ENCODE data around the gene SH3BP5L. TPM values are rescaled to one million over a fixed set of nuclear protein-coding genes. Genes with fewer than 3 reads are reported as not detected.
A peak's percentile ranks its signal among the peaks of the same experiment; 100 is the strongest.

The SH3BP5L gene
- total RNA-seq, 4 donors from 2014 or later = 2.6 to 29.8 (median 16.4) TPM

DNA sequence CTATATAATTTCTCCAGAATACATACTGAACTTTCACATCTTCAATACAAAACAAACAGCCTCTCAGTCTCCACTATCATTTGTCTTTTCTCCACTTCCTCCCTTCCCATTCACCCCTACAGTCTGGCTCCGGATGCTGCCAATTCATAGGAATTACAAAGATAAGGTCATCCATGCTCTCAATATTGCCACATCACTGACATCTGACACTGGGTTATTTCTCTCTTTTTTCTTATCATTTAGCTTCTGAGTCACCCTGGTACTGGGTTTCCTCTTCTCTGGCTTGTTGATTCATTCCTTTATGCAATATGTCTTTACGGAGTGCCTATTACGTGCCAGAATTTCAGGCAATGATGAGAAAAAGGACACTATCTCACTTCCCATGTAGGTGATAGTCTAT is 3.1 kb upstream of the SH3BP5L start:
- no peaks in the 10 kb centered on the region for H3K9me3 ChIP-seq
- DNase-seq = no peak
- intact Hi-C loops (cut with DNase I; ENCODE audit: low total_unique reads) = no loop called here

GRCh38 chr1:248825573-248825908 is 174 bp downstream of the SH3BP5L start:
- H3K4me1 ChIP-seq = peaks cover 0 to 24% of the 10 kb centered on the region in 2 donors
- no peaks in the 10 kb centered on the region for H3K9me3 ChIP-seq
- no peak for DNase-seq
- intact Hi-C loops (cut with DNase I; ENCODE audit: low total_unique reads) = no loop called here
- TF ChIP-seq, protein P1, sequence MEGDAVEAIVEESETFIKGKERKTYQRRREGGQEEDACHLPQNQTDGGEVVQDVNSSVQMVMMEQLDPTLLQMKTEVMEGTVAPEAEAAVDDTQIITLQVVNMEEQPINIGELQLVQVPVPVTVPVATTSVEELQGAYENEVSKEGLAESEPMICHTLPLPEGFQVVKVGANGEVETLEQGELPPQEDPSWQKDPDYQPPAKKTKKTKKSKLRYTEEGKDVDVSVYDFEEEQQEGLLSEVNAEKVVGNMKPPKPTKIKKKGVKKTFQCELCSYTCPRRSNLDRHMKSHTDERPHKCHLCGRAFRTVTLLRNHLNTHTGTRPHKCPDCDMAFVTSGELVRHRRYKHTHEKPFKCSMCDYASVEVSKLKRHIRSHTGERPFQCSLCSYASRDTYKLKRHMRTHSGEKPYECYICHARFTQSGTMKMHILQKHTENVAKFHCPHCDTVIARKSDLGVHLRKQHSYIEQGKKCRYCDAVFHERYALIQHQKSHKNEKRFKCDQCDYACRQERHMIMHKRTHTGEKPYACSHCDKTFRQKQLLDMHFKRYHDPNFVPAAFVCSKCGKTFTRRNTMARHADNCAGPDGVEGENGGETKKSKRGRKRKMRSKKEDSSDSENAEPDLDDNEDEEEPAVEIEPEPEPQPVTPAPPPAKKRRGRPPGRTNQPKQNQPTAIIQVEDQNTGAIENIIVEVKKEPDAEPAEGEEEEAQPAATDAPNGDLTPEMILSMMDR (IDR thresholded peaks at IDR 0.05) = no peak
- TF ChIP-seq POLR2A (IDR thresholded peaks at IDR 0.05) = peak in 1 of 2 donors; percentile 25
- no peaks in the 10 kb centered on the region for H3K27me3 ChIP-seq
- peak overlapping the region; percentile 89 to 99 for H3K4me3 ChIP-seq
- H3K27ac ChIP-seq = peak overlapping the region; percentile 93 to 98
- no peaks in the 10 kb centered on the region for H3K36me3 ChIP-seq

More for the DNA sequence above, 3.1 kb upstream of the SH3BP5L start:
- Histone ChIP-seq H3K27me3 (no peaks in the 10 kb centered on the region), H3K4me3 (no peak overlapping the region), H3K4me1 (peaks cover 0 to 14% of the 10 kb centered on the region in 2 donors), H3K27ac (no peak overlapping the region), H3K36me3 (no peaks in the 10 kb centered on the region)
- TF ChIP-seq POLR2A (IDR thresholded peaks at IDR 0.05) = no peak
- TF ChIP-seq, protein P1 (IDR thresholded peaks at IDR 0.05) = no peak

- no peaks in the 10 kb centered on the region for H3K36me3 ChIP-seq
- H3K4me1 ChIP-seq = peaks cover 0 to 24% of the 10 kb centered on the region in 2 donors
- DNase-seq = no peak
- H3K27ac ChIP-seq = peak overlapping the region; percentile 93 to 98
- no peaks in the 10 kb centered on the region for H3K27me3 ChIP-seq
- peak overlapping the region; percentile 89 to 99 for H3K4me3 ChIP-seq
- no peaks in the 10 kb centered on the region for H3K9me3 ChIP-seq
- intact Hi-C loops (cut with DNase I; ENCODE audit: low total_unique reads) = no loop called here
- TF ChIP-seq, protein P1 (IDR thresholded peaks at IDR 0.05) = no peak
- no peak for TF ChIP-seq POLR2A (IDR thresholded peaks at IDR 0.05)
Measured at GRCh38 chr1:248825136-248825535, 579 bp downstream of the SH3BP5L start.

DNA sequence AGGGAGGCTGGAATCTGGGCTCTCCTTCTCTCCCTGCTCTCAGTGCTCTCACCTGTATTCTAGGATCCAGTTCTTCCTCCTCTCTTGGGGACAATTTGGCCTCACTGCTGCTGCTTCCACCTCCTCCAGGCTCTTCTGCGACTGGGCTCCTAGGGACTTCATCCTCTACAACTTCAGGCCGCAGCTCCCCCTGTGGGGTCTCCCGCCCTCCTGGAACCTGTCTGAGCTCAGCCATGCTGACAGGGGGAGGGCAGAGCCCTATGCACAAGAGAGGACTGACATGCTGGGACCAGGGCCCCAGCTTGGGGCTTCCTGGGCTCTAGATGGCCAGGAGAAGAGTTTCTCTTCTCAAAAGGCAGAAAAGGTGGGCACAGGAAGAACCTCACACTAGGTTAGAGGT is 1.0 kb downstream of the SH3BP5L start:
- H3K27me3 ChIP-seq = no peaks in the 10 kb centered on the region
- no peak for DNase-seq
- H3K27ac ChIP-seq = peak overlapping the region; percentile 93 to 98
- H3K9me3 ChIP-seq = no peaks in the 10 kb centered on the region
- intact Hi-C loops (cut with DNase I; ENCODE audit: low total_unique reads) = no loop called here
- H3K4me1 ChIP-seq = peaks cover 0 to 24% of the 10 kb centered on the region in 2 donors
- no peaks in the 10 kb centered on the region for H3K36me3 ChIP-seq
- peak overlapping the region; percentile 89 to 99 for H3K4me3 ChIP-seq
- TF ChIP-seq POLR2A (IDR thresholded peaks at IDR 0.05) = no peak
- TF ChIP-seq, protein P1 (IDR thresholded peaks at IDR 0.05) = no peak

GRCh38 chr1:248824301-248824700 is 1.4 kb downstream of the SH3BP5L start:
- DNase-seq = no peak
- peaks cover 0 to 24% of the 10 kb centered on the region in 2 donors for H3K4me1 ChIP-seq

More at GRCh38 chr1:248824301-248824700, 1.4 kb downstream of the SH3BP5L start:
- no peaks in the 10 kb centered on the region for H3K36me3 ChIP-seq
- TF ChIP-seq POLR2A (IDR thresholded peaks at IDR 0.05) = no peak
- TF ChIP-seq, protein P1 (IDR thresholded peaks at IDR 0.05) = no peak
- no peak overlapping the region for H3K27ac ChIP-seq
- H3K4me3 ChIP-seq = peak overlapping the region in 1 of 2 donors; percentile 89
- intact Hi-C loops (cut with DNase I; ENCODE audit: low total_unique reads) = no loop called here
- H3K9me3 ChIP-seq = no peaks in the 10 kb centered on the region
- H3K27me3 ChIP-seq = no peaks in the 10 kb centered on the region
